Hepatocyte (in vitro differentiated cells): ENCODE results near the gene OPA1. TPM values are rescaled to one million over a fixed set of nuclear protein-coding genes. Genes with fewer than 3 reads are reported as not detected.

Source experiments
- DNase-seq: peaks from one replicate; pipeline ENCODE4 v3.0.0-alpha.2; 2016; ENCODE audit warnings: low spot score
- H2AFZ ChIP-seq: fragments of 200-600 bp; sonication (generic); 2 replicates; pipeline ENCODE4 v1.6.0; 2016; ENCODE audit warnings: antibody characterized with exemption, mild to moderate bottlenecking
- H3K27ac ChIP-seq: fragments of 200-600 bp; sonication (generic); 2 replicates; pipeline ENCODE4 v1.5.1; 2016; ENCODE audit warnings: mild to moderate bottlenecking
- H3K27me3 ChIP-seq: fragments of 200-600 bp; sonication (generic); 2 replicates; pipeline ENCODE4 v1.6.1; 2016
- H3K36me3 ChIP-seq: fragments of 200-600 bp; sonication (generic); replicated peaks from 2 replicates; pipeline ENCODE4 v1.5.1; 2016; ENCODE audit warnings: low read depth; ENCODE audit not compliant: insufficient read depth
- H3K4me1 ChIP-seq: fragments of 200-600 bp; sonication (generic); 2 replicates; pipeline ENCODE4 v1.5.1; 2016; ENCODE audit warnings: mild to moderate bottlenecking, moderate library complexity; ENCODE audit not compliant: insufficient read depth
- H3K4me2 ChIP-seq: fragments of 200-600 bp; sonication (generic); 2 replicates; pipeline ENCODE4 v1.6.0; 2016
- H3K4me3 ChIP-seq: fragments of 200-600 bp; sonication (generic); 2 replicates; pipeline ENCODE4 v1.5.1; 2016; ENCODE audit warnings: mild to moderate bottlenecking
- H3K79me2 ChIP-seq: fragments of 200-600 bp; sonication (generic); 2 replicates; pipeline ENCODE4 v1.6.0; 2017; ENCODE audit warnings: mild to moderate bottlenecking
- H3K9me2 ChIP-seq: fragments of 200-600 bp; sonication (generic); replicated peaks from 2 replicates; pipeline ENCODE4 v1.6.0; 2017; ENCODE audit warnings: mild to moderate bottlenecking; ENCODE audit not compliant: insufficient read depth
- H3K9me3 ChIP-seq: fragments of 200-600 bp; sonication (generic); 2 replicates; pipeline ENCODE4 v1.5.1; 2016; ENCODE audit warnings: low read depth, mild to moderate bottlenecking
- H4K20me1 ChIP-seq: fragments of 200-600 bp; sonication (generic); 2 replicates; pipeline ENCODE4 v1.6.0; 2016; ENCODE audit warnings: mild to moderate bottlenecking; ENCODE audit not compliant: insufficient read depth, poor library complexity, severe bottlenecking
- EZH2 ChIP-seq: fragments of 200-600 bp; sonication (generic); IDR thresholded peaks from 2 replicates; pipeline ENCODE4 v1.6.1; 2016; ENCODE audit warnings: antibody characterized with exemption, mild to moderate bottlenecking, borderline replicate concordance
- EZH2phosphoT487 ChIP-seq: fragments of 200-600 bp; sonication (generic); IDR thresholded peaks from one replicate; pipeline ENCODE4 v1.6.1; 2018; ENCODE audit warnings: antibody characterized with exemption, mild to moderate bottlenecking, low read depth, moderate library complexity; ENCODE audit not compliant: unreplicated experiment, severe bottlenecking
- WGBS: methylation state at CpG from one replicate; pipeline ENCODE4 v1.1.6; 2016; ENCODE audit warnings: low lambda C conversion rate; ENCODE audit errors: missing lambda C conversion rate; 5-methylcytosine and 5-hydroxymethylcytosine counted together
- polyA plus RNA-seq: library from polyadenylated mRNA; unstranded; fragments of >200 nt; fragmentation: Nextera tagmentation; extraction: Ambion mirVana; gene quantifications from 2 replicates; pipeline ENCODE4 v1.2.1, GENCODE V29; 2016
- total RNA-seq: library from RNA; depleted of rRNA; stranded (reverse); fragments of >200 nt; gene quantifications from 2 replicates; pipeline ENCODE4 v1.2.3, GENCODE V29; 2014
- TF ChIP-seq, protein P1 (sequence below): fragments of 200-600 bp; sonication (generic); IDR thresholded peaks from 2 replicates; pipeline ENCODE4 v1.5.1; 2016; ENCODE audit warnings: antibody characterized with exemption, mild to moderate bottlenecking; ENCODE audit not compliant: poor library complexity

OPA1 gene
- total and polyA plus RNA-seq, 2 experiments from 2014 or later: 17.7 to 49.0 TPM

DNA sequence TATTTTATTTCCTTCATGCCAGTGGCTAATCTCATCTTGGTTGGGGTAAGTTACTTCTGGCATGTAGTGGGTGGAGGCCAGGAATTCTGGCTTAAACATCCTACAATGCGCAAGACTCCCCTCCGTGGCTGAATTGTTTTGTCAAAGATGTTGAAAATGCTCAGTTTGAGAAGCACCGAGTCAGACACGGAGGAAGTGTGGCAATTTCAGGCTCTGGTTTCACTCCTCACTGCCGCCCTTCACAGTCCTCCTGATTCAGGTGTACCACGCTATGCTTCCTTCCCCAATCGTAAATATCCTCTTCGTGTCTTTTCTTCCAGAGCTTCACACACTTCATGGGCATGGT, 150.7 kb downstream of the OPA1 start:
- Histone ChIP-seq H3K4me3 (no peak overlapping the region), H2AFZ (peak overlapping the region; percentile 14), H3K79me2 (no peaks in the 10 kb centered on the region), H3K9me3 (no peaks in the 10 kb centered on the region), H4K20me1 (no peaks in the 10 kb centered on the region), H3K36me3 (no peaks in the 10 kb centered on the region), H3K4me1 (peaks cover 27% of the 10 kb centered on the region), H3K4me2 (peak overlapping the region; percentile 70), H3K27ac (peak overlapping the region; percentile 93), H3K9me2 (no peaks in the 10 kb centered on the region), H3K27me3 (no peaks in the 10 kb centered on the region)
- WGBS: 28% methylated on average over 8 of the region's 8 CpGs
- no peak for DNase-seq
- TF ChIP-seq, protein P1, sequence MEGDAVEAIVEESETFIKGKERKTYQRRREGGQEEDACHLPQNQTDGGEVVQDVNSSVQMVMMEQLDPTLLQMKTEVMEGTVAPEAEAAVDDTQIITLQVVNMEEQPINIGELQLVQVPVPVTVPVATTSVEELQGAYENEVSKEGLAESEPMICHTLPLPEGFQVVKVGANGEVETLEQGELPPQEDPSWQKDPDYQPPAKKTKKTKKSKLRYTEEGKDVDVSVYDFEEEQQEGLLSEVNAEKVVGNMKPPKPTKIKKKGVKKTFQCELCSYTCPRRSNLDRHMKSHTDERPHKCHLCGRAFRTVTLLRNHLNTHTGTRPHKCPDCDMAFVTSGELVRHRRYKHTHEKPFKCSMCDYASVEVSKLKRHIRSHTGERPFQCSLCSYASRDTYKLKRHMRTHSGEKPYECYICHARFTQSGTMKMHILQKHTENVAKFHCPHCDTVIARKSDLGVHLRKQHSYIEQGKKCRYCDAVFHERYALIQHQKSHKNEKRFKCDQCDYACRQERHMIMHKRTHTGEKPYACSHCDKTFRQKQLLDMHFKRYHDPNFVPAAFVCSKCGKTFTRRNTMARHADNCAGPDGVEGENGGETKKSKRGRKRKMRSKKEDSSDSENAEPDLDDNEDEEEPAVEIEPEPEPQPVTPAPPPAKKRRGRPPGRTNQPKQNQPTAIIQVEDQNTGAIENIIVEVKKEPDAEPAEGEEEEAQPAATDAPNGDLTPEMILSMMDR: no peak
- TF ChIP-seq EZH2phosphoT487 (no peak), EZH2 (no peak)

DNA sequence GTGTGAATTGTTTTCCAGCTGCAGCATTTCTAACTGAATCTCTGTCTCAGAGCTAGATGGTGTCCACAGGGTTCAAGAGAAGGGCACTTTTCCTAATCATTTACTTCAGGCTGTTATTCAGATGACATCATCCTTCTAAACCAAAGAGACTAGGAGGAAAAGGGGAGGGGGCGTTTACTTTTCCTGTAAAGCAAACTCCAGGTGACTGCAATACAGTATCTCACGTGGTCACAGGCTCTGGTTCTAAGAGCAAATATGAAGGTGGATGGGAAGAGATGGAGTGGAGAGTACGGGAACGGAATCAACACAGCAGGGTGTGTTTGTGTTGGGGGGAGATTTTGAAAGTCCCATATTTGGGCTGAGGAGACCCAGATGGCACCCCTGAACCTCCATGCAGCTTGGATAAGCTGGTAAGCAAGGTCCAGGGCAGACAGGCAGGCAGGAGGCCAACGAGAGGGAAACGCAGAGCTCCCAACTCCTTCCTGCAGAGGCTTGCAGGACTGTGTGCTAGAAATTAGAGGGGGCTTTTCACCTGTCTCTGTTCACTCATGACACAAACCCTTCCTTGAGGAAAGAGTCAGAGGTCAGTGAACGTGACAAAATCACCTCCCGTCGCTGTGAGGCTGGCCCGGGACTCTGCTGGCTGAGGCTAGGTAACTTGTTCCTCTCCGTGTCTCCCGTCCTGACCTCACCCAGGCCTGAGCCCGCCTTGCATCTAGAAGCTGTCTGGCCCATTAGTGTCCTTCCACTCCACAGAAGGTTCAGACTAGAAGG, 151.2 kb downstream of the OPA1 start:
- H3K4me2 ChIP-seq: peak overlapping the region; percentile 70
- no peak overlapping the region for H3K4me3 ChIP-seq
- H3K27ac ChIP-seq: peak overlapping the region; percentile 93
- H4K20me1 ChIP-seq: no peaks in the 10 kb centered on the region
- 58% methylated on average over 13 of the region's 13 CpGs for WGBS
- TF ChIP-seq EZH2 (no peak), EZH2phosphoT487 (no peak)
- TF ChIP-seq, protein P1: no peak
- DNase-seq: peak; percentile 92
- peaks cover 27% of the 10 kb centered on the region for H3K4me1 ChIP-seq
- no peaks in the 10 kb centered on the region for H3K9me3 ChIP-seq
- no peaks in the 10 kb centered on the region for H3K79me2 ChIP-seq
- no peaks in the 10 kb centered on the region for H3K27me3 ChIP-seq
- peak overlapping the region; percentile 14 for H2AFZ ChIP-seq
- H3K36me3 ChIP-seq: no peaks in the 10 kb centered on the region
- no peaks in the 10 kb centered on the region for H3K9me2 ChIP-seq

DNA sequence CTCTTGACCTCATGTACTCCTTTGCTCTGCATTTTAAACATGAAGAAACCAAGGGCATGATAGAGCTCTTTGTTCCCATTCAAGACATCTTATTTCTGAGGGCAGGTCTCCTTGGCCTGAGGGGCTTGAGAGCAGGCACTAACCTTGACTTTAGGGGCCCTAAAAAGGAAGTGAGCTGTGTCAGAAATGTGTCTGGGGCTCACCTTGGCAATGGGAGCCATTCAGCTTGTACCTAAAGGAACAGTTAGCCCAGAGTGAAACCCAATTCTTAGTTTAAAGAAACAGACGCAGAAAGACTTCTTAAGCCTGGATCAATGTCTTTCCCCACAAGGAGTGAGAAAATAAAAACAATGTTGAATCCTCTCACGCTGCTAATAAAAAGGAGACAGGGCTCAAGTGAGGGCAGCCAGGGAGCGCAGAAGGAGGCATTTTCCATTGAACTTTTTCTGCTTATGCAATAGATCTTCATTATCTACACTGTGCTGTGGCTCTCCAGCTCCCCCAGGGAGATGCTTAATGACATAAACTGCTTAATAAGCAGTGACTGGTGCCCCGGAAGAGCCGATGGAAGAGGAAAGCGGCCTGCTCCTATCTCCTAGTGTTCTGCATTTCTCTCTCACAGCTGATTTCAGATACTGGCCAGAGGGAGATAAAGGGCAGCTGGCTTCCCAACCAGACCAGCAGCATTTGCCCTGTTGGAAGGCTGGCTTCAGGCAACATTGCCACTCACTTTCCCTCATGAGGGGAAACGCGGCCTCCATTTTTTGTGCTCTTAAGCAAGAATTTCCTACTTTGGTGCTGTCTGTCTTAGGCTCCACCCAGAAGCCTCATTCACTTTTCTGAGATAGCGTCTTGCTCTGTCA, 152.0 kb downstream of the OPA1 start:
- no peak for TF ChIP-seq EZH2
- no peak for TF ChIP-seq EZH2phosphoT487
- TF ChIP-seq, protein P1: no peak
- no peaks in the 10 kb centered on the region for H4K20me1 ChIP-seq
- no peaks in the 10 kb centered on the region for H3K9me3 ChIP-seq
- peak overlapping the region; percentile 87 for H3K27ac ChIP-seq
- WGBS: 34% methylated on average over 9 of the region's 9 CpGs
- H3K4me2 ChIP-seq: peak overlapping the region; percentile 46
- H3K36me3 ChIP-seq: no peaks in the 10 kb centered on the region
- no peak overlapping the region for H3K4me3 ChIP-seq
- DNase-seq: peak; percentile 72
- no peaks in the 10 kb centered on the region for H3K79me2 ChIP-seq
- peak overlapping the region; percentile 10 for H2AFZ ChIP-seq
- H3K4me1 ChIP-seq: peaks cover 27% of the 10 kb centered on the region
- H3K9me2 ChIP-seq: no peaks in the 10 kb centered on the region
- H3K27me3 ChIP-seq: no peaks in the 10 kb centered on the region
